LNCaP clone FGC (cell line): ENCODE measurements around the gene SEPHS2.
"Not testable (repeated sequence)": the region's sequence is repeated elsewhere in the genome, so short reads cannot be mapped to it uniquely, and the experiment has no call there.

Experiments used
- DNase-seq: peaks from one replicate; pipeline ENCODE4 v3.0.0-alpha.2; 2011; ENCODE audit warnings: low read depth
- H3K4me3 ChIP-seq: 2 replicates; pipeline ENCODE4 v1.5.1; 2011; ENCODE audit warnings: mild to moderate bottlenecking, low read depth, low read length, control low read depth
- TF ChIP-seq, protein P1 (sequence below): IDR thresholded peaks from 2 replicates; pipeline ENCODE4 v1.5.1; 2012; ENCODE audit warnings: mild to moderate bottlenecking; ENCODE audit not compliant: control insufficient read depth, insufficient read depth; ENCODE audit errors: extremely low read depth

SEPHS2 gene

GRCh38 chr16:30470170-30470512 lies 24.5 kb upstream of the SEPHS2 start:
- no peak for DNase-seq
- TF ChIP-seq, protein P1, sequence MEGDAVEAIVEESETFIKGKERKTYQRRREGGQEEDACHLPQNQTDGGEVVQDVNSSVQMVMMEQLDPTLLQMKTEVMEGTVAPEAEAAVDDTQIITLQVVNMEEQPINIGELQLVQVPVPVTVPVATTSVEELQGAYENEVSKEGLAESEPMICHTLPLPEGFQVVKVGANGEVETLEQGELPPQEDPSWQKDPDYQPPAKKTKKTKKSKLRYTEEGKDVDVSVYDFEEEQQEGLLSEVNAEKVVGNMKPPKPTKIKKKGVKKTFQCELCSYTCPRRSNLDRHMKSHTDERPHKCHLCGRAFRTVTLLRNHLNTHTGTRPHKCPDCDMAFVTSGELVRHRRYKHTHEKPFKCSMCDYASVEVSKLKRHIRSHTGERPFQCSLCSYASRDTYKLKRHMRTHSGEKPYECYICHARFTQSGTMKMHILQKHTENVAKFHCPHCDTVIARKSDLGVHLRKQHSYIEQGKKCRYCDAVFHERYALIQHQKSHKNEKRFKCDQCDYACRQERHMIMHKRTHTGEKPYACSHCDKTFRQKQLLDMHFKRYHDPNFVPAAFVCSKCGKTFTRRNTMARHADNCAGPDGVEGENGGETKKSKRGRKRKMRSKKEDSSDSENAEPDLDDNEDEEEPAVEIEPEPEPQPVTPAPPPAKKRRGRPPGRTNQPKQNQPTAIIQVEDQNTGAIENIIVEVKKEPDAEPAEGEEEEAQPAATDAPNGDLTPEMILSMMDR = no peak
- no peak overlapping the region for H3K4me3 ChIP-seq

DNA sequence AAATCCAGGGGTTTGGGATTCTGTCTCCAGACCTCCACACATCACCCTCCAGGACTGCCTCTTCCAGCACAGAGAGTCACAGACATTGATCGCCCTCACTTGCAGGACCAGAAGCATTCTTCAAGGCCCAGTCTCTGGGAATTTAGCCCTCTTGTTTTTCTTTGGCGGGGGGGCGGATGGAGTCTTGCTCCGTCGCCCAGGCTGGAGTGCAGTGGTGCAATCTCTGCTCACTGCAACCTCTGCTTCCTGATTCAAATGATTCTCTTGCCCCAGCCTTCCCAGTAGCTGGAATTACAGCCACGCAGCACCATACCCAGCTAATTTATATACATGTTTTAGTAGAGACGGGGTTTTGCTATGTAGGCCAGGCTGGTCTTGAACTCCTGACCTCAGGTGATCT lies 18.4 kb upstream of the SEPHS2 start:
- no peak for DNase-seq
- TF ChIP-seq, protein P1 = no peak
- H3K4me3 ChIP-seq = no peak overlapping the region

DNA sequence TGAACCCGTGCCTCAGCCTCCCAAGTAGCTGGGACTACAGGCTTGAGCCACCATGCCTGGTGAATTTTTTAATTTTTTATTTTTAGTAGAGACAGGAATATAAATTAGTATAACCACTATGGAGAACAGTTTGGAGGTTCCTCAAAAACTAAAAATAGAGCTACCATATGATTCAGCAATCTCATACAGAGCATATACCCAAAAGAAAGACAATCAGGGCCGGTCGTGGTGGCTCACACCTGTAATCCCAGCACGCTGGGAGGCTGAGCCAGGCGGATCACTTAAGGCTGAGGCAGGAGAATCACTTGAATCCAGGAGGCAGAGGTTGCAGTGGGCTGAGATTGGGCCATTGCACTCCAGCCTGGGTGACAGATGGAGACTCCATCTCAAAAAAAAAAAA lies 15.8 kb upstream of the SEPHS2 start:
- DNase-seq, H3K4me3 ChIP-seq: not testable (repeated sequence)

GRCh38 chr16:30459456-30459855 lies 13.8 kb upstream of the SEPHS2 start:
- no peak overlapping the region for H3K4me3 ChIP-seq
- TF ChIP-seq, protein P1 = no peak
- no peak for DNase-seq

DNA sequence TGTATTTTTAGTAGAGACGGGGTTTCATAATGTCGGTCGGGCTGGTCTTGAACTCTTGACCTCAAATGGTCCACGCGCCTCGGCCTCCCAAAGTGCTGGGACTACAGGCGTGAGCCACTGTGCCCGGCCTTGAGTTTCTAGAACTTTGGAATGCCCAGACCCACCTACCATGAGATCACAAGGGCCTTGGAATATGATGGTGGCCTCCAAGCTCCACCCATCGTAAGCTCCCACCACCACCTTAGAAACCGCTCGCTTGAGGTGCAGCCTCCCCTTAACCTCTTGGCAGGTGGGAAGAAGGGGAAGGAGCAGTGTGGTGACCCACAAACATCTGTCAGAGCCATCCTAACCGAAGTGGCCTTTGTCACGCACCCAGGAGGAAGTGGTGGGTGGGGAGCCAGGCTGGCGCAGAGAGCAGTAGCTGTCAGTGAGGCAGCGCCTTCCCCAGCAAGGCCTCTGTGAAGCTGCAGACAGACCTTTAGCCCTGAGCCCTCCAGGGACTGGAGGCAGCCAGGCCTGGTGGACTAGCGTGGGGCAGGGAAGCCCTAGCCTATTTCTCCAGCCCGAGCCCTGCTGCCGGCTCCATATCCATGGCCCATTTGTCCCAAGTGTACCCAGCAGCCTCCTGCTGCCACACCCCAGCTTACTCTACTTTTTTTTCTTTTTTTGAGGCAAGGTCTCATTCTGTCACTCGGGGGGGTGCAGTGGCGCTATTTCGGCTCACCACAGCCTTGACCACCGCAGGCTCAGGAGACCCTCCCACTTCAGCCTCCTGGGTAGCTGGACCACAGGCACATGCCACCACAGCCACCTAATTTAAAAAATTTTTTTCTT lies 13.1 kb upstream of the SEPHS2 start:
- TF ChIP-seq, protein P1 = no peak
- no peak overlapping the region for H3K4me3 ChIP-seq
- no peak for DNase-seq

DNA sequence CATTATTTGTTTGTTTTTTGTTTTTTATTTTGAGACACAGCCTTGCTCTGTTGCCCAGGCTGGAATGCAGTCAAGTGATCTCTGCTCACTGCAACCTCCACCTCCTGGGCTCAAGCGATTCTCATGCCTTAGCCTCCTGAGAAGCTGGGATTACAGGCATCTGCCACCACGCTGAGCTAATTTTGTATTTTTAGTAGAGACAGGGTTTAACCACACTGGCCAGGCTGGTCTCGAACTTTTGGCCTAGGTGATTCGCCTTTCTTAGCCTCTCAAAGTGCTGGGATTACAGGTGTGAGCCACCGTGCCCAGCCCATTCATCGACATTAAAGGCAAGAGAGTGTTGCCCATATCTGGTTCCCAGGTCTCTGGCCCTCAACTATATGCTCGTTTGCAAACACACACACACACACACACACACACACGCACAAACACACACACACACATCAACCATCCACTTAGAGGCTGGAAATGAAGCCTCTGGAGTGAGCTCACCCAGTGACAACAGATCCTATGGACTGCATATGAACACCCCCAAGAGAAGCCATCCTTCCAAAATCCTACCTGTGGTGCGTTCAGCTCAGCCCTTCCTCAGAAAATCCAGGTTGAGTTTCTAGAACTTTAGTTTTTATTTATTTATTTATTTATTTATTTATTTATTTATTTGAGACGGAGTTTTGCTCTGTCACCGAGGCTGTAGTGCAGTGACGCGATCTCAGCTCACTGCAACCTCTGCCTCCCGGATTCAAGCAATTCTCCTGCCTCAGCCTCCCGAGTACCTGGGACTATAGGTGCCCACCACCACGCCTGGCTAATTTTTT lies 12.3 kb upstream of the SEPHS2 start:
- H3K4me3 ChIP-seq = no peak overlapping the region
- no peak for DNase-seq
- TF ChIP-seq, protein P1 = no peak

- TF ChIP-seq, protein P1 = no peak
- no peak overlapping the region for H3K4me3 ChIP-seq
- no peak for DNase-seq
These were observed 11.6 kb upstream of the SEPHS2 start for GRCh38 chr16:30457256-30457655.
